ENCODE results near the gene GABARAP.

GRCh38 chr17:7223375-7223774 lies 18.9 kb downstream of the GABARAP start:
- TF ChIP-seq POLR2A (IDR thresholded peaks at IDR 0.05), result no peak
- TF ChIP-seq CTCF (IDR thresholded peaks at IDR 0.05), result no peak
- TF ChIP-seq EP300 (IDR thresholded peaks at IDR 0.05), result no peak
